IMR-90 (cell line): ENCODE results near the gene GTPBP4. TPM values are rescaled to one million over a fixed set of nuclear protein-coding genes. Genes with fewer than 3 reads are reported as not detected.

Source experiments
- ATAC-seq: fragments of 200-7000 bp; cut with Tn5 transposase; 2 replicates; pipeline ENCODE4 v1.9.1; 2020; ENCODE audit warnings: low read depth, mild to moderate bottlenecking, moderate library complexity
- BruUV-seq: library from RNA; stranded (reverse); fragments of 400-500 nt; replicated peaks from 2 replicates; lab custom pipeline; 2021; lab: Mats Ljungman, UMichigan
- CTCF ChIA-PET: fragments of 300-600 bp; formaldehyde crosslinking; extraction: SDS; loops from one replicate; lab custom pipeline; 2021; ENCODE audit warnings: antibody characterized with exemption; lab: Yijun Ruan, JAX
- POLR2A ChIA-PET: fragments of 300-600 bp; sonication (Branson Sonifier 250); formaldehyde crosslinking; loops from one replicate; lab custom pipeline; 2022; ENCODE audit warnings: antibody characterized with exemption; ENCODE audit not compliant: unreplicated experiment; lab: Charles Lee
- DNase-seq: peaks from one replicate; pipeline ENCODE4 v3.0.0; 2013
- H2AFZ ChIP-seq: replicated peaks from 2 replicates; pipeline ENCODE3; 2013; ENCODE audit warnings: low read length, mild to moderate bottlenecking; ENCODE audit not compliant: poor library complexity
- H2AK5ac ChIP-seq: 2 replicates; pipeline ENCODE4 v1.6.1; 2013; ENCODE audit warnings: low read depth, low read length, inconsistent platforms
- H2AK9ac ChIP-seq: replicated peaks from 2 replicates; pipeline ENCODE3; 2013; ENCODE audit warnings: mild to moderate bottlenecking, low read depth, low read length, moderate library complexity; ENCODE audit not compliant: poor library complexity
- H2BK120ac ChIP-seq: 2 replicates; pipeline ENCODE4 v1.6.1; 2013; ENCODE audit warnings: low read depth, low read length, inconsistent platforms
- H2BK15ac ChIP-seq: 3 replicates; pipeline ENCODE4 v1.6.1; 2013; ENCODE audit warnings: low read depth, low read length, inconsistent platforms
- H2BK20ac ChIP-seq: 2 replicates; pipeline ENCODE4 v1.6.1; 2013; ENCODE audit warnings: low read depth, mild to moderate bottlenecking, inconsistent platforms, low read length, moderate library complexity
- H2BK5ac ChIP-seq: 2 replicates; pipeline ENCODE4 v1.6.1; 2013; ENCODE audit warnings: mild to moderate bottlenecking, low read depth, low read length, inconsistent platforms; ENCODE audit not compliant: poor library complexity, severe bottlenecking
- H3K14ac ChIP-seq: replicated peaks from 2 replicates; pipeline ENCODE4 v1.6.1; 2013; ENCODE audit warnings: low read depth, low read length, inconsistent platforms
- H3K18ac ChIP-seq: 2 replicates; pipeline ENCODE4 v1.6.1; 2013; ENCODE audit warnings: low read depth, low read length, control low read depth
- H3K23ac ChIP-seq: 2 replicates; pipeline ENCODE4 v1.6.1; 2013; ENCODE audit warnings: low read depth, low read length, inconsistent platforms
- H3K27ac ChIP-seq: 2 replicates; pipeline ENCODE4 v1.5.1; 2013; ENCODE audit warnings: mild to moderate bottlenecking, control low read depth, low read length; ENCODE audit not compliant: insufficient read depth
- H3K27me3 ChIP-seq: 2 replicates; pipeline ENCODE4 v1.6.1; 2013; ENCODE audit warnings: low read length; ENCODE audit not compliant: control insufficient read depth, insufficient read depth
- H3K36me3 ChIP-seq: 2 replicates; pipeline ENCODE4 v1.6.1; 2013; ENCODE audit warnings: low read length, mixed read lengths; ENCODE audit not compliant: control insufficient read depth, insufficient read depth
- H3K4ac ChIP-seq: 2 replicates; pipeline ENCODE4 v1.6.1; 2013; ENCODE audit warnings: low read depth, low read length, inconsistent platforms
- H3K4me1 ChIP-seq: 2 replicates; pipeline ENCODE4 v1.6.1; 2013; ENCODE audit warnings: low read length, mixed read lengths; ENCODE audit not compliant: control insufficient read depth, insufficient read depth
- H3K4me2 ChIP-seq: 2 replicates; pipeline ENCODE4 v1.6.1; 2013; ENCODE audit warnings: low read depth, mild to moderate bottlenecking, control low read depth, low read length, moderate library complexity
- H3K4me3 ChIP-seq: 2 replicates; pipeline ENCODE4 v1.5.1; 2013; ENCODE audit warnings: low read depth, mild to moderate bottlenecking, control low read depth, low read length, moderate library complexity; ENCODE audit not compliant: insufficient read depth
- H3K56ac ChIP-seq: 2 replicates; pipeline ENCODE4 v1.6.1; 2013; ENCODE audit warnings: low read length, inconsistent platforms; ENCODE audit not compliant: insufficient read depth; ENCODE audit errors: extremely low read depth
- H3K79me1 ChIP-seq, 2 experiments: 2 replicates each; pipeline ENCODE4 v1.6.1; 2013; ENCODE audit warnings: low read length in 2 of 2, inconsistent platforms in 1 of 2, low read depth in 1 of 2
- H3K9ac ChIP-seq: 2 replicates; pipeline ENCODE4 v1.6.1; 2013; ENCODE audit warnings: low read depth, low read length, control low read depth
- H3K9me1 ChIP-seq: 2 replicates; pipeline ENCODE4 v1.6.1; 2013; ENCODE audit warnings: low read length, inconsistent platforms; ENCODE audit not compliant: insufficient read depth
- H3K9me3 ChIP-seq: 2 replicates; pipeline ENCODE4 v1.6.1; 2013; ENCODE audit warnings: low read length; ENCODE audit not compliant: control insufficient read depth, insufficient read depth
- H4K20me1 ChIP-seq: 2 replicates; pipeline ENCODE4 v1.6.1; 2013; ENCODE audit warnings: low read length, inconsistent platforms; ENCODE audit not compliant: insufficient read depth
- H4K5ac ChIP-seq: 2 replicates; pipeline ENCODE4 v1.6.1; 2013; ENCODE audit warnings: mild to moderate bottlenecking, low read depth, low read length, control low read depth
- H4K8ac ChIP-seq, 2 experiments: 2 replicates each; pipeline ENCODE4 v1.6.1; 2013; ENCODE audit warnings: low read depth in 2 of 2, low read length in 2 of 2, control low read depth in 1 of 2, inconsistent platforms in 1 of 2
- H4K91ac ChIP-seq: 2 replicates; pipeline ENCODE4 v1.6.1; 2013; ENCODE audit warnings: low read depth, low read length, inconsistent platforms; ENCODE audit not compliant: insufficient read depth
- BHLHE40 ChIP-seq: fragments of 150-350 bp; IDR thresholded peaks from 2 replicates; pipeline ENCODE4 v1.6.1; 2016; ENCODE audit warnings: mild to moderate bottlenecking, low read depth, low read length
- CEBPB ChIP-seq: IDR thresholded peaks from 2 replicates; pipeline ENCODE4 v1.6.1; 2012; ENCODE audit warnings: low read depth, low read length, improper control_type of control experiment
- CHD1 ChIP-seq: IDR thresholded peaks from 2 replicates; pipeline ENCODE4 v1.6.1; 2012; ENCODE audit warnings: low read depth, low read length, improper control_type of control experiment
- MAFK ChIP-seq: IDR thresholded peaks from 2 replicates; pipeline ENCODE4 v1.6.1; 2012; ENCODE audit warnings: low read depth, low read length, improper control_type of control experiment
- MAZ ChIP-seq: IDR thresholded peaks from 2 replicates; pipeline ENCODE4 v1.6.1; 2012; ENCODE audit warnings: low read depth, mild to moderate bottlenecking, low read length, improper control_type of control experiment, moderate library complexity, borderline replicate concordance
- MXI1 ChIP-seq: IDR thresholded peaks from 2 replicates; pipeline ENCODE4 v1.6.1; 2012; ENCODE audit warnings: low read depth, mild to moderate bottlenecking, low read length, moderate library complexity, borderline replicate concordance
- POLR2A ChIP-seq: IDR thresholded peaks from 2 replicates; pipeline ENCODE4 v1.6.1; 2012; ENCODE audit warnings: mild to moderate bottlenecking, low read depth, low read length
- RAD21 ChIP-seq: IDR thresholded peaks from 2 replicates; pipeline ENCODE4 v1.6.1; 2012; ENCODE audit warnings: low read length, improper control_type of control experiment
- RCOR1 ChIP-seq: IDR thresholded peaks from 2 replicates; pipeline ENCODE4 v1.6.1; 2012; ENCODE audit warnings: mild to moderate bottlenecking, low read length, improper control_type of control experiment; ENCODE audit not compliant: insufficient replicate concordance
- WGBS, 2 experiments: methylation state at CpG; one replicate each; pipeline versions ENCODE4 v1.1.5 to v1.1.7; 2013; ENCODE audit warnings: missing lambda C conversion rate in 2 of 2; ENCODE audit not compliant: insufficient read length in 1 of 2; ENCODE audit errors: extremely low coverage in 2 of 2; 5-methylcytosine and 5-hydroxymethylcytosine counted together
- dilution Hi-C: fragments of 300-500 bp; cut with HindIII; formaldehyde crosslinking; loops from one replicate; pipeline ENCODE4 v1.14.3; 2018; ENCODE audit warnings: low sequenced_read_pairs; ENCODE audit not compliant: unreplicated experiment
- in situ Hi-C: fragments of 300-500 bp; cut with MboI; formaldehyde crosslinking; loops from 3 replicates; pipeline ENCODE4 v1.14.3; 2019; ENCODE audit warnings: low sequenced_read_pairs, inconsistent platforms, mixed read lengths
- intact Hi-C: fragments of 100-400 bp; cut with micrococcal nuclease; formaldehyde crosslinking; loops from 2 replicates; pipeline ENCODE4 v1.10.0; 2022
- polyA plus RNA-seq, 3 experiments: library from polyadenylated mRNA; depleted of rRNA; stranded (reverse); fragments of >200 nt; gene quantifications; 2 replicates each; pipeline ENCODE4 v1.2.3, GENCODE V29; 2012; ENCODE audit warnings: low replicate concordance in 1 of 3
- total RNA-seq: library from RNA; depleted of rRNA; stranded (reverse); fragments of >200 nt; gene quantifications from 2 replicates; pipeline ENCODE4 v1.2.3, GENCODE V29; 2012
- TF ChIP-seq, protein P1 (sequence below): conservative IDR thresholded peaks from 2 replicates; pipeline ENCODE4 v1.5.1; 2012; ENCODE audit warnings: mild to moderate bottlenecking, low read depth, low read length, improper control_type of control experiment
- TF ChIP-seq, protein P2 (sequence below): fragments of 150-350 bp; IDR thresholded peaks from 2 replicates; pipeline ENCODE4 v1.6.1; 2017; ENCODE audit warnings: mild to moderate bottlenecking, antibody characterized with exemption, low read length, low read depth
- TF ChIP-seq, protein P3 (sequence below): fragments of 150-350 bp; IDR thresholded peaks from 2 replicates; pipeline ENCODE4 v1.6.1; 2016; ENCODE audit warnings: low read depth, mild to moderate bottlenecking, low read length, moderate library complexity, borderline replicate concordance

GTPBP4 gene
- total and polyA plus RNA-seq, 2 of the 4 experiments (the other 2 are of a cell fraction): 46.2 to 48.6 TPM

DNA sequence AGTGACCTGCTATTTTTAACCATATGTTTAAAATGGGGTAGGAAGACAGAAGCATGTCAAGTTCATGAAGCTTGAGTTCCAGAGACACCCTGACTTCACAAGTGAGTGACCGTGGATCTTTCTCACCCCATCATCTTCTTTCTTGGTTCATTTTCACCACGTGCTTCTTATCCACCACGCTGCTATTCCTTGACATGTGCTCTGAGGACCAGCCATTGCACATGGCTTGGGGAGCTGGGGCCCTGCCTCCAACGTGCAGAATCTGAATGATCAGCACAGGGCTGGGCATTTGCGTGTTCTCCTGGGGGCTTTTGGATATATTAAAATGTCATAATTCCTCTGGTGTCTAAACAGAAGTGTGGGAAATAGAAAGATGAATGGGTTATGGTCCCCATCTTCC is 25.0 kb upstream of the GTPBP4 start:
- H3K9ac ChIP-seq: no peak overlapping the region
- no peak overlapping the region for H2BK15ac ChIP-seq
- no peak overlapping the region for H2AFZ ChIP-seq
- in situ Hi-C loops: no loop called here
- no peaks in the 10 kb centered on the region for H4K20me1 ChIP-seq
- 100% methylated on average over 1 of the region's 5 CpGs; no CpG with 5 or more reads in 1 of the 2 experiments for WGBS, 2 experiments
- no peaks in the 10 kb centered on the region for H3K79me1 ChIP-seq
- H2AK9ac ChIP-seq: no peak overlapping the region
- H3K4me3 ChIP-seq: no peak overlapping the region
- no peak overlapping the region for H3K4ac ChIP-seq
- no peak overlapping the region for H4K91ac ChIP-seq
- H4K5ac ChIP-seq: no peak overlapping the region
- no peaks in the 10 kb centered on the region for H3K9me1 ChIP-seq
- H2BK5ac ChIP-seq: no peak overlapping the region
- no peak overlapping the region for H3K18ac ChIP-seq
- no peak overlapping the region for H2AK5ac ChIP-seq
- no peak overlapping the region for H3K56ac ChIP-seq
- no peak for DNase-seq
- ATAC-seq: no peak
- H4K8ac ChIP-seq: no peak overlapping the region
- H3K14ac ChIP-seq: no peak overlapping the region
- CTCF ChIA-PET: no interaction called here
- no peak overlapping the region for H3K4me2 ChIP-seq
- intact Hi-C loops: no loop called here
- H3K36me3 ChIP-seq: no peaks in the 10 kb centered on the region
- H3K4me1 ChIP-seq: no peaks in the 10 kb centered on the region
- peaks cover 14% of the 10 kb centered on the region for H3K27me3 ChIP-seq
- H3K27ac ChIP-seq: no peak overlapping the region
- dilution Hi-C loops: no loop called here
- no peak overlapping the region for H3K23ac ChIP-seq
- POLR2A ChIA-PET: no interaction called here
- H3K9me3 ChIP-seq: no peaks in the 10 kb centered on the region
- H2BK20ac ChIP-seq: no peak overlapping the region
- BruUV-seq: no TSS peak
- TF ChIP-seq MXI1 (no peak), CHD1 (no peak), CEBPB (no peak), RAD21 (no peak), POLR2A (no peak), RCOR1 (no peak), MAZ (no peak), MAFK (no peak), BHLHE40 (no peak)
- TF ChIP-seq, protein P1, sequence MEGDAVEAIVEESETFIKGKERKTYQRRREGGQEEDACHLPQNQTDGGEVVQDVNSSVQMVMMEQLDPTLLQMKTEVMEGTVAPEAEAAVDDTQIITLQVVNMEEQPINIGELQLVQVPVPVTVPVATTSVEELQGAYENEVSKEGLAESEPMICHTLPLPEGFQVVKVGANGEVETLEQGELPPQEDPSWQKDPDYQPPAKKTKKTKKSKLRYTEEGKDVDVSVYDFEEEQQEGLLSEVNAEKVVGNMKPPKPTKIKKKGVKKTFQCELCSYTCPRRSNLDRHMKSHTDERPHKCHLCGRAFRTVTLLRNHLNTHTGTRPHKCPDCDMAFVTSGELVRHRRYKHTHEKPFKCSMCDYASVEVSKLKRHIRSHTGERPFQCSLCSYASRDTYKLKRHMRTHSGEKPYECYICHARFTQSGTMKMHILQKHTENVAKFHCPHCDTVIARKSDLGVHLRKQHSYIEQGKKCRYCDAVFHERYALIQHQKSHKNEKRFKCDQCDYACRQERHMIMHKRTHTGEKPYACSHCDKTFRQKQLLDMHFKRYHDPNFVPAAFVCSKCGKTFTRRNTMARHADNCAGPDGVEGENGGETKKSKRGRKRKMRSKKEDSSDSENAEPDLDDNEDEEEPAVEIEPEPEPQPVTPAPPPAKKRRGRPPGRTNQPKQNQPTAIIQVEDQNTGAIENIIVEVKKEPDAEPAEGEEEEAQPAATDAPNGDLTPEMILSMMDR: no peak
- TF ChIP-seq, protein P2, sequence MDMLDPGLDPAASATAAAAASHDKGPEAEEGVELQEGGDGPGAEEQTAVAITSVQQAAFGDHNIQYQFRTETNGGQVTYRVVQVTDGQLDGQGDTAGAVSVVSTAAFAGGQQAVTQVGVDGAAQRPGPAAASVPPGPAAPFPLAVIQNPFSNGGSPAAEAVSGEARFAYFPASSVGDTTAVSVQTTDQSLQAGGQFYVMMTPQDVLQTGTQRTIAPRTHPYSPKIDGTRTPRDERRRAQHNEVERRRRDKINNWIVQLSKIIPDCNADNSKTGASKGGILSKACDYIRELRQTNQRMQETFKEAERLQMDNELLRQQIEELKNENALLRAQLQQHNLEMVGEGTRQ: no peak
- TF ChIP-seq, protein P3, sequence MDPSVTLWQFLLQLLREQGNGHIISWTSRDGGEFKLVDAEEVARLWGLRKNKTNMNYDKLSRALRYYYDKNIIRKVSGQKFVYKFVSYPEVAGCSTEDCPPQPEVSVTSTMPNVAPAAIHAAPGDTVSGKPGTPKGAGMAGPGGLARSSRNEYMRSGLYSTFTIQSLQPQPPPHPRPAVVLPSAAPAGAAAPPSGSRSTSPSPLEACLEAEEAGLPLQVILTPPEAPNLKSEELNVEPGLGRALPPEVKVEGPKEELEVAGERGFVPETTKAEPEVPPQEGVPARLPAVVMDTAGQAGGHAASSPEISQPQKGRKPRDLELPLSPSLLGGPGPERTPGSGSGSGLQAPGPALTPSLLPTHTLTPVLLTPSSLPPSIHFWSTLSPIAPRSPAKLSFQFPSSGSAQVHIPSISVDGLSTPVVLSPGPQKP: no peak
- H2BK120ac ChIP-seq: no peak overlapping the region
